GM21515 (cell line): ENCODE results near the gene ITCH.
A peak's percentile ranks its signal among the peaks of the same experiment; 100 is the strongest.
"Not testable (repeated sequence)": the region's sequence is repeated elsewhere in the genome, so short reads cannot be mapped to it uniquely, and the experiment has no call there.

Experiments
- ATAC-seq: cut with Tn5 transposase; IDR thresholded peaks from one replicate; pipeline ENCODE4 v1.9.1; 2021; ENCODE audit not compliant: unreplicated experiment

Gene ITCH

GRCh38 chr20:34497596-34497995 is 134.5 kb downstream of the ITCH start:
- ATAC-seq, result not testable (repeated sequence)

- ATAC-seq, result no peak
Observed at GRCh38 chr20:34500823-34501222, 137.8 kb downstream of the ITCH start.

GRCh38 chr20:34506480-34506879 is 143.4 kb downstream of the ITCH start:
- no peak for ATAC-seq

GRCh38 chr20:34507702-34508413 is 144.8 kb downstream of the ITCH start:
- ATAC-seq, result no peak

- ATAC-seq, result no peak
Observed at GRCh38 chr20:34510575-34510974, 147.5 kb downstream of the ITCH start.

- no peak for ATAC-seq
Observed at GRCh38 chr20:34511891-34512265, 148.8 kb downstream of the ITCH start.

GRCh38 chr20:34512266-34512954 is 149.3 kb downstream of the ITCH start:
- ATAC-seq, result no peak

- no peak for ATAC-seq
Observed at GRCh38 chr20:34512955-34513419, 149.9 kb downstream of the ITCH start.

- ATAC-seq, result not testable (repeated sequence)
Observed at GRCh38 chr20:34514034-34514433, 151.0 kb downstream of the ITCH start.

- no peak for ATAC-seq
Observed at GRCh38 chr20:34514897-34515483, 151.9 kb downstream of the ITCH start.

GRCh38 chr20:34515484-34516246 is 152.6 kb downstream of the ITCH start:
- peak; percentile 47 for ATAC-seq

GRCh38 chr20:34516247-34517113 is 153.4 kb downstream of the ITCH start, which contains the start of gene DYNLRB1:
Gene DYNLRB1, plus strand, starts transcription at chr20:34516422. Its CDS starts 37 bp downstream, at chr20:34516459.
- ATAC-seq, result peak; percentile 74

GRCh38 chr20:34517114-34517505 is 154.0 kb downstream of the ITCH start:
- ATAC-seq, result no peak

GRCh38 chr20:34518863-34519262 is 155.8 kb downstream of the ITCH start:
- ATAC-seq, result not testable (repeated sequence)

GRCh38 chr20:34519841-34520240 is 156.8 kb downstream of the ITCH start:
- ATAC-seq, result not testable (repeated sequence)

- ATAC-seq, result no peak
Observed at GRCh38 chr20:34522969-34523871, 160.1 kb downstream of the ITCH start.

- ATAC-seq, result no peak
Observed at GRCh38 chr20:34524426-34524825, 161.4 kb downstream of the ITCH start.

GRCh38 chr20:34525342-34525708 is 162.3 kb downstream of the ITCH start:
- no peak for ATAC-seq

- ATAC-seq, result no peak
Observed at GRCh38 chr20:34525709-34526416, 162.8 kb downstream of the ITCH start.
